ENCODE data around the gene ITLN1. TPM values are rescaled to one million over a fixed set of nuclear protein-coding genes. Genes with fewer than 3 reads are reported as not detected.

Gene ITLN1
- polyA plus RNA-seq, 1 donor (not counting 4 experiments of a cell fraction or from before 2014, with no cell fraction given), result not detected

DNA sequence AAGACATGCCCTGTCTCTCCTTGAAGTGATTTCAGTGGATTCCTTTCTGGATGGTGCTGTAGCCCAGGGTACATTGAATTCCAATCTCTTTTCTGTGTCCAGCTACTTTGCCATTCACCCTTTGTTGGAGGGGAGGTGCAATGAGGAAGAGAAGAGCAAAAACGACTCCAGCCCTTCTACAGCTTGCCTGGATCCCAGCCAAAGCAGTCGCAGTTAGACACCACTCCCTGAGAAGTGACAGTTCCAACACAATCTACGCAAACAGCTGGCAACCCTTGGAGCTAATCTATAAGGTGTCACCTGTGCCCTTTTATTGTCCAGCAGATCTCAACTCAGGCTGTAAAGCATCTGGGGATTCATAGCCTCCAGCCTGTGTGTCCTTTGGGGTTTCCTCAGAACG lies 26.9 kb downstream of the ITLN1 start:
- no peak for FAIRE-seq
- H3K27ac ChIP-seq (ENCODE audit: control insufficient read depth, insufficient read depth, low read length), result no peak overlapping the region
- H3K9me3 ChIP-seq (ENCODE audit: control insufficient read depth, low read depth, low read length), result no peaks in the 10 kb centered on the region
- peaks cover 3% of the 10 kb centered on the region for H3K27me3 ChIP-seq (ENCODE audit: control insufficient read depth, extremely low read depth, insufficient read depth, low read length)
- TF ChIP-seq, protein P1, sequence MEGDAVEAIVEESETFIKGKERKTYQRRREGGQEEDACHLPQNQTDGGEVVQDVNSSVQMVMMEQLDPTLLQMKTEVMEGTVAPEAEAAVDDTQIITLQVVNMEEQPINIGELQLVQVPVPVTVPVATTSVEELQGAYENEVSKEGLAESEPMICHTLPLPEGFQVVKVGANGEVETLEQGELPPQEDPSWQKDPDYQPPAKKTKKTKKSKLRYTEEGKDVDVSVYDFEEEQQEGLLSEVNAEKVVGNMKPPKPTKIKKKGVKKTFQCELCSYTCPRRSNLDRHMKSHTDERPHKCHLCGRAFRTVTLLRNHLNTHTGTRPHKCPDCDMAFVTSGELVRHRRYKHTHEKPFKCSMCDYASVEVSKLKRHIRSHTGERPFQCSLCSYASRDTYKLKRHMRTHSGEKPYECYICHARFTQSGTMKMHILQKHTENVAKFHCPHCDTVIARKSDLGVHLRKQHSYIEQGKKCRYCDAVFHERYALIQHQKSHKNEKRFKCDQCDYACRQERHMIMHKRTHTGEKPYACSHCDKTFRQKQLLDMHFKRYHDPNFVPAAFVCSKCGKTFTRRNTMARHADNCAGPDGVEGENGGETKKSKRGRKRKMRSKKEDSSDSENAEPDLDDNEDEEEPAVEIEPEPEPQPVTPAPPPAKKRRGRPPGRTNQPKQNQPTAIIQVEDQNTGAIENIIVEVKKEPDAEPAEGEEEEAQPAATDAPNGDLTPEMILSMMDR (optimal IDR thresholded peaks at IDR 0.05 in 1 of 3, IDR thresholded peaks at IDR 0.05 in 1 of 3, conservative IDR thresholded peaks at IDR 0.05 in 1 of 3; ENCODE audit: extremely low read depth in 1 of 3, insufficient read depth in 2 of 3, low read length in 3 of 3), result no peak
- TF ChIP-seq EZH2 (IDR thresholded peaks at IDR 0.05; ENCODE audit: low read length), result no peak
- peaks cover 2% of the 10 kb centered on the region for H3K4me1 ChIP-seq (ENCODE audit: control insufficient read depth, extremely low read depth, insufficient read depth, low read length)
- H3K4me2 ChIP-seq (ENCODE audit: control insufficient read depth, extremely low read depth, insufficient read depth, low read depth, low read length), result no peak overlapping the region
- no peaks in the 10 kb centered on the region for H3K36me3 ChIP-seq (ENCODE audit: control insufficient read depth in 2 of 2, extremely low read depth in 1 of 2, insufficient read depth in 2 of 2, low read length in 2 of 2)
- no peaks in the 10 kb centered on the region for H3K79me2 ChIP-seq (ENCODE audit: control insufficient read depth, insufficient read depth, low read length)
- no peak overlapping the region for H3K9ac ChIP-seq (ENCODE audit: control insufficient read depth, extremely low read depth, insufficient read depth, low read length)
- H2AFZ ChIP-seq (ENCODE audit: control insufficient read depth, low read length), result no peak overlapping the region
- dilution Hi-C loops (cut with MboI; ENCODE audit: extremely low pct_ligation_motif_present, low sequenced_read_pairs), result no loop called here
- DNase-seq (ENCODE audit: low read depth, low spot score), result no peak
- no peaks in the 10 kb centered on the region for H4K20me1 ChIP-seq (ENCODE audit: control insufficient read depth, extremely low read depth, insufficient read depth, low read length)
- H3K9me1 ChIP-seq (ENCODE audit: control insufficient read depth, extremely low read depth, insufficient read depth, low read length), result no peaks in the 10 kb centered on the region
- H3K4me3 ChIP-seq (ENCODE audit: control insufficient read depth in 2 of 3, extremely low read depth in 1 of 3, insufficient read depth in 2 of 3, low read depth in 1 of 3, low read length in 3 of 3), result no peak overlapping the region

DNA sequence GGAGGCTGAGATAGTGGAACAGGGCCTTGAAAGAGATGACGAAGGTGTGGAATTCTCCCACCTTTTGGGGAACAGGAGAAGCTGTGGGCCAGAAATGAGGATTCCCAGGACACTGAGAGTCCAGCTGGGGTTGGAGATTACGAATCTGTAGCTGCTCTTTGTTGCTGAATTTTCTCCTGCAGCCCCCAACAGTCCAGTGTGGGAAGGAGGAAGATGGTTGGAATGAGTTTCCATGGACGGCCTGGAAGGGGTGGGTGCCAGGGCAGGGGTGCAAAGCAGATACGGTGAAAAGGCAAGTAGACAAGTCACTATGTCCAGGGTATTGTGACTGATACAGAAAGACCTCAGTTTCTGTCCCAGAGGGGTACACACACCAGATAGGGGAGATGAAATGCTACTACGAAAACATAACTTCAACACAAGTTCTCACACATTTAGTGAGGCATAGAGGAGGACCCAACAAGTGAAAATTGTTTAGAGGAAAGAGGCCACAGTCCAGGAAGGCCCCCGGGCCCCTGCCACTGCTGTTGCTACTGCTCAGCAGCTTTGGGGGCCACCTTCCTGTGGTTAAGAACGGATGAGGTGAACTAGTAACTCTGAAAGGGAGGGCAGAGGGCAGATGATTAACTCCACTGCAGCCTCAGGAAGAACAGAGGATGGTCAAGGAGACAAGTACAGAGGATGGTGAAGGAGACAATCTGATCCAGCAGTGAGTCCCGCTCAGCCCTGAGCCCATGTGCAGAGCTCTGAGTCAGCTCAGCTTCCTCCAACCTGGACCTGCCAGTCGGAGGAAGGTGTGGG lies 29.6 kb downstream of the ITLN1 start:
- Histone ChIP-seq H3K9ac (ENCODE audit: control insufficient read depth, extremely low read depth, insufficient read depth, low read length) (no peak overlapping the region), H4K20me1 (ENCODE audit: control insufficient read depth, extremely low read depth, insufficient read depth, low read length) (no peaks in the 10 kb centered on the region), H3K4me3 (ENCODE audit: control insufficient read depth in 2 of 3, extremely low read depth in 1 of 3, insufficient read depth in 2 of 3, low read depth in 1 of 3, low read length in 3 of 3) (no peak overlapping the region), H3K79me2 (ENCODE audit: control insufficient read depth, insufficient read depth, low read length) (no peaks in the 10 kb centered on the region), H3K27me3 (ENCODE audit: control insufficient read depth, extremely low read depth, insufficient read depth, low read length) (peaks cover 3% of the 10 kb centered on the region), H3K4me2 (ENCODE audit: control insufficient read depth, extremely low read depth, insufficient read depth, low read depth, low read length) (no peak overlapping the region), H3K36me3 (ENCODE audit: control insufficient read depth in 2 of 2, extremely low read depth in 1 of 2, insufficient read depth in 2 of 2, low read length in 2 of 2) (no peaks in the 10 kb centered on the region), H2AFZ (ENCODE audit: control insufficient read depth, low read length) (no peak overlapping the region), H3K27ac (ENCODE audit: control insufficient read depth, insufficient read depth, low read length) (no peak overlapping the region), H3K9me3 (ENCODE audit: control insufficient read depth, low read depth, low read length) (no peaks in the 10 kb centered on the region), H3K4me1 (ENCODE audit: control insufficient read depth, extremely low read depth, insufficient read depth, low read length) (peaks cover 2% of the 10 kb centered on the region), H3K9me1 (ENCODE audit: control insufficient read depth, extremely low read depth, insufficient read depth, low read length) (no peaks in the 10 kb centered on the region)
- DNase-seq (ENCODE audit: low read depth, low spot score) (no peak), FAIRE-seq (no peak)
- TF ChIP-seq, protein P1 (optimal IDR thresholded peaks at IDR 0.05 in 1 of 3, IDR thresholded peaks at IDR 0.05 in 1 of 3, conservative IDR thresholded peaks at IDR 0.05 in 1 of 3; ENCODE audit: extremely low read depth in 1 of 3, insufficient read depth in 2 of 3, low read length in 3 of 3), result no peak
- TF ChIP-seq EZH2 (IDR thresholded peaks at IDR 0.05; ENCODE audit: low read length), result no peak
- dilution Hi-C loops (cut with MboI; ENCODE audit: extremely low pct_ligation_motif_present, low sequenced_read_pairs), result no loop called here

All from keratinocyte (primary cell).